Lower leg skin (tissue), 3 donors: ENCODE measurements around the gene DRD1.

Experiments
- CTCF ChIP-seq, 3 donors: fragments of 450-650 bp; IDR thresholded peaks; one replicate each; pipeline ENCODE4 v1.5.1; 2016; ENCODE audit warnings: antibody characterized with exemption in 3 of 3, mild to moderate bottlenecking in 3 of 3, moderate library complexity in 2 of 3
- POLR2A ChIP-seq, 2 donors: fragments of 450-650 bp; IDR thresholded peaks; one replicate each; pipeline ENCODE4 v1.6.1; 2016 to 2017; ENCODE audit warnings: antibody characterized with exemption in 2 of 2, mild to moderate bottlenecking in 1 of 2, moderate library complexity in 1 of 2

GRCh38 chr5:175444060-175444904 lies at the start of gene DRD1:
- TF ChIP-seq CTCF (IDR thresholded peaks at IDR 0.05): no peak
- no peak for TF ChIP-seq POLR2A (IDR thresholded peaks at IDR 0.05)
